ENCODE data around the gene SLC16A7.

DNA sequence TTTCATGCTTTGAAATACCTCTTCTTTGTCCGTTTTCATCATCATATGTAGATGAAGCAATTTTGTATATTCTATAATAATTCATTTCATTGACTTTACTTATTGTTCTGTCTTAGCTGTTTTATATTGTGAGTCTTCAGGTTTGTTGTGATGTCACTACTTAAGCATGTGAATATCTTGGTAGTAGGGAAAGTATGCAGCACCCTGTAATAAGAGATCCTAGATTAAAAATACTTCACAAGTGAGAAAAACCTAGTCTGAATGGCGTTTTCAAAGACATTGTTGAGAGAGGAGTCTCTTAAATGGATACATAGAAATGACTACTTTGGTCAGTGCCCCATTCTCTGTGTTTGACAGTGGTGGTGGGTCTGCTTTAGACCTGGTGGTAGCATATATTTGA is 61.4 kb downstream of the SLC16A7 start:
- TF ChIP-seq, protein P1, sequence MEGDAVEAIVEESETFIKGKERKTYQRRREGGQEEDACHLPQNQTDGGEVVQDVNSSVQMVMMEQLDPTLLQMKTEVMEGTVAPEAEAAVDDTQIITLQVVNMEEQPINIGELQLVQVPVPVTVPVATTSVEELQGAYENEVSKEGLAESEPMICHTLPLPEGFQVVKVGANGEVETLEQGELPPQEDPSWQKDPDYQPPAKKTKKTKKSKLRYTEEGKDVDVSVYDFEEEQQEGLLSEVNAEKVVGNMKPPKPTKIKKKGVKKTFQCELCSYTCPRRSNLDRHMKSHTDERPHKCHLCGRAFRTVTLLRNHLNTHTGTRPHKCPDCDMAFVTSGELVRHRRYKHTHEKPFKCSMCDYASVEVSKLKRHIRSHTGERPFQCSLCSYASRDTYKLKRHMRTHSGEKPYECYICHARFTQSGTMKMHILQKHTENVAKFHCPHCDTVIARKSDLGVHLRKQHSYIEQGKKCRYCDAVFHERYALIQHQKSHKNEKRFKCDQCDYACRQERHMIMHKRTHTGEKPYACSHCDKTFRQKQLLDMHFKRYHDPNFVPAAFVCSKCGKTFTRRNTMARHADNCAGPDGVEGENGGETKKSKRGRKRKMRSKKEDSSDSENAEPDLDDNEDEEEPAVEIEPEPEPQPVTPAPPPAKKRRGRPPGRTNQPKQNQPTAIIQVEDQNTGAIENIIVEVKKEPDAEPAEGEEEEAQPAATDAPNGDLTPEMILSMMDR (IDR thresholded peaks at IDR 0.05) = no peak
- TF ChIP-seq POLR2A (IDR thresholded peaks at IDR 0.05; ENCODE audit: low read depth) (no peak), POLR2AphosphoS5 (IDR thresholded peaks at IDR 0.05) (no peak), EP300 (IDR thresholded peaks at IDR 0.05) (no peak)
